Measurements from ENCODE around the gene JTB. TPM values are rescaled to one million over a fixed set of nuclear protein-coding genes. Genes with fewer than 3 reads are reported as not detected.
"Not testable (repeated sequence)": the region's sequence is repeated elsewhere in the genome, so short reads cannot be mapped to it uniquely, and the experiment has no call there.

Gene JTB
- total RNA-seq: 100 to 1,000 TPM; 164 to 255 TPM

DNA sequence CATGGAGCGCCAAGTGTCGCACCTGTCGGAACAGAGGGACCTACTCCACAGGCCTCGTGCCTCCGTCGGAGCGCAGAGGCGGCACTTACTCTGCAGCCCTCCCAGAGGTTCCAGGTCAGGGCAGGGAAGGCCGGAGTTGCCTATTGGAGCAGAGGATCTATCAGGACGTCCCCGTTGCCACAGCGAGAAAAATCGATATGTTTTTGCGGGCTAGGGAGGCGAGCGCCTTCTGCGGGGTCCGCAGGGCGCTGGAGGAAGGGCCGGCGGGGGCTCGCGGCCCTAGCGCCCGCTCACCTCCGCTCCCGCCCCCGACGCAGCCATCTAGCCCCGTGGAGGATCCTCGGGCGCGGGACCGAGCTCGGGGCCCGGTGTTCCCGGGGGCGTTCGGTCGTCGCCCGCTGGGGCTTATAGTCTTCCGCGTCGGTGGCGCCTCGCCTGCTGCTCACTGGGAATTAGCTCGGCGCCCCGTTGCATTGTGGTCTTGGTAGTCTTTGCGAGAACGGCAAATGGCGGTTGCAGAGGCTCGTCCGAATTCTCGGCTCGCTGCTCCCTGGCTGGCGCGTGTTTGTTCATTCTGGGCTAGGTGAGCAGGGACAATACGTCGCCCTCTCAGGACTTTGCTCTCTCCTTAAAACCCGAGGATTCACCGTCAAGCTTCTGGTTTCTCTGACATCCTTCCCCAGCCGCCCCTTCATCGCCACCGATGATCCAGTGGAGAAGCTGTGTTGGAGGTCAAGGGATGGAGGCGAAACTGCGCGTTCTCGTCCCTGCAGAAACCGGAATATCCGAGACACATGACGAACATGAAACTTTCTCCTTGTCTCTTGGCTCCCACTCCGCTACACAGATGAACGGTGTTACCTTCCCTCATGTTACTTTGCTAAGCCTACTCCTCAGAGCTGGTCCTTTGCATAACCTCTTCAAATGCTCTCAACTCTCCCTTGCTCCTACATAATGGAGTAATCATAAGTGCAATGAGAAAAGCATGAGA is at the start of gene JTB:
Gene JTB, minus strand, starts transcription at position 425 of the 991 bp plus-strand sequence. Its CDS starts 422 bp downstream, at position 3.
- peaks cover 11% of the 10 kb centered on the region for H3K36me3 Mint-ChIP-seq
- H3K9me3 Mint-ChIP-seq: no peaks in the 10 kb centered on the region
- peak within 1 kb of the TSS; percentile 99 for H3K4me3 Mint-ChIP-seq
- peak; percentile 84 for DNase-seq (ENCODE audit: low spot score)
- peak within 1 kb of the TSS; percentile 86 to 94 for H3K27ac Mint-ChIP-seq
- H3K27me3 Mint-ChIP-seq: no peaks in the 10 kb centered on the region
- ATAC-seq: peak; percentile 94 to 96
- peaks cover 28 to 32% of the 10 kb centered on the region in 2 donors for H3K4me1 Mint-ChIP-seq (ENCODE audit: low read depth in 2 of 2)

DNA sequence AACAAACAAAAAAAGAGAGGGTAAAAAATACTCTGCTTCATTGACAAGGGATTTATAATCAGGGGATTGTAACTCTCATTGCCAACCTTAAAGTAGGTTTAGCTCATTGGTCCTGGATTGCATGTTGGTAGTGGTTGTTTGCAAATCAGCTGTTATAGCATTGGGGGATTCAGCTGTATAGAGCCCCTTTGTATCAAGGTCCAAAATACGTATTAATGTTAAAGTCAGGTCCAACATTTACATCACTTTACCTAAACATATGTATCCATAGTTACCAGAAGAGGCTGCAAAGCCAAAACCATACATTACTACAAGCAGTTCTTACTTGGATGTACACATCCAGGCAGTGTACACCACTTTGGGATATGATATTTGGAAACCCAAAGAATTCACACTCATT is 42.5 kb upstream of the JTB start:
- no peak for DNase-seq (ENCODE audit: low spot score)
- no peaks in the 10 kb centered on the region for H3K9me3 Mint-ChIP-seq
- no peak overlapping the region for H3K27ac Mint-ChIP-seq
- no peaks in the 10 kb centered on the region for H3K4me1 Mint-ChIP-seq (ENCODE audit: low read depth in 2 of 2)
- no peaks in the 10 kb centered on the region for H3K36me3 Mint-ChIP-seq
- no peaks in the 10 kb centered on the region for H3K27me3 Mint-ChIP-seq
- ATAC-seq: no peak
- H3K4me3 Mint-ChIP-seq: no peak overlapping the region

DNA sequence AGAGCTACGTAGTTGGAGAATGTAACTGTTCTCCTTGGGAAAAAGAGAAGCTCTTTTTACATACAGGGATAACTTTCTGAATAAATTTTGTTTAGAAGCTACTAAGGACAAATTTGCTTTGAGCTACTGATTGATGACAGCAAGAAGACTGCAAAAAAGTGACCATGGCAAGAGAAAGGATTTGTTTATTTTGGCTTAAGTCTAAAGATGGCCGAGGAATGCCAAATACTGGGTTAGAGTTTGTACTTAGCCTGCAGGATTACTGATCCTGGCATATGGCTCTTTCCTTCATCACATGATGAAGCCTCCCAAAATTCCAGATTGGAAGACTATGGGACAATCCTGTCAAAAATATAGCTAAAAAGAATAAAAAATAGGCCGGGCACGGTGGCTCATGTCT is 41.8 kb upstream of the JTB start:
- Mint-ChIP-seq H3K27ac (no peak overlapping the region), H3K36me3 (no peaks in the 10 kb centered on the region), H3K4me3 (no peak overlapping the region), H3K4me1 (ENCODE audit: low read depth in 2 of 2) (peaks cover 0 to 2% of the 10 kb centered on the region in 2 donors), H3K9me3 (no peaks in the 10 kb centered on the region), H3K27me3 (no peaks in the 10 kb centered on the region)
- DNase-seq (ENCODE audit: low spot score): no peak
- no peak for ATAC-seq

DNA sequence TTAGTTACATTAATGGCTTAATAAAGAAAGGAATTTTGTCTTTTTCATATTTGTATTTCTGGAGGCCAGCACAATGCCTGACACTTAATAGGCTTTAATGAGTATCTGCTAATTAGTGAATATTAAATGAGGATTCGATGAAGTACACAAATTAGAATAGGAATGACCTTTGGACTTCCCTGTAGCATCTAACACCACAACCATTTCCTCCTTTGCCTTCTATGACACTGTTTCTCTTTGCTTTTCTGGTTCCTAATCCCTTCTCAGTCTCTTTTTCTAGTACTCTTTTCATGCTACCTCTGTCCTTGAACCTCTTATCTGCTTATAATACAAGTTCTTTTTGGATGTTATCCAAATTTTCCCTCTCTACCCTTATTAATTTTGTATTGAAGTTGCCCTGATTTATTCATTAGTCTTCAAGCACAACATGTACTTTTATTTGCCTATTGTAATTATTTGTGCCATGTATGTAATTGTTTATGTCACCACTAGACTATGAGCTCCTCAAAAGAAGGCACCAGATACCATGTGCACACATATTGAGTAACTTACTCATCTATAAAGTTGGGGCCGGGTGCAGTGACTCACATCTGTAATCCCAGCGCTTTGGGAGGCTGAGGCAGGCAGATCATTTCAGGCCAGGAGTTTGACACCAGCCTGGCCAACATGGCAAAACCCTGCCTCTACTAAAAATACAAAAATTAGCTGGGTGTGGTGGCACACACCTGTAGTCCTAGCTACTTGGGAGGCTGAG is 36.9 kb upstream of the JTB start:
- Mint-ChIP-seq H3K27me3 (no peaks in the 10 kb centered on the region), H3K27ac (no peak overlapping the region), H3K4me3 (no peak overlapping the region), H3K4me1 (ENCODE audit: low read depth in 2 of 2) (peaks cover 0 to 4% of the 10 kb centered on the region in 2 donors), H3K36me3 (no peaks in the 10 kb centered on the region), H3K9me3 (no peaks in the 10 kb centered on the region)
- DNase-seq (ENCODE audit: low spot score): no peak
- ATAC-seq: peak in 1 of 2 donors; percentile 52

DNA sequence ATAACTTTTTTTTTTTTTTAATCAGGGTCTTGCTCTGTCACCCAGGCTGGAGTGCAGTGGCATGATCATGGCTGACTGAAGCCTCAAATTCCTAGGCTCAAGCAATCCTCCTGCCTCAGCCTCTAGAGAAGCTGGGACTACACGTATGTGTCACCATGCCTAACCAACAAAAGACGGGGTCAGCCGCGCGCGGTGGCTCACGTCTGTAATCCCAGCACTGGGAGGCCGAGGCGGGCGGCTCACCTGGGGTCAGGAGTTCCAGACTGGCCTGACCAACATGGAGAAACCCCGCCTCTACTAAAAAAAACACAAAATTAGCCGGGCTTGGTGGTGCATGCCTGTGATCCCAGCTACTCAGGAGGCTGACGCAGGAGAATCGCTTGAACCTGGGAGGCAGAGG is 35.1 kb upstream of the JTB start:
- not testable (repeated sequence) for H3K27ac Mint-ChIP-seq; H3K4me3 Mint-ChIP-seq; H3K4me1 Mint-ChIP-seq (ENCODE audit: low read depth in 2 of 2); H3K9me3 Mint-ChIP-seq; H3K27me3 Mint-ChIP-seq; ATAC-seq; H3K36me3 Mint-ChIP-seq; DNase-seq (ENCODE audit: low spot score)

DNA sequence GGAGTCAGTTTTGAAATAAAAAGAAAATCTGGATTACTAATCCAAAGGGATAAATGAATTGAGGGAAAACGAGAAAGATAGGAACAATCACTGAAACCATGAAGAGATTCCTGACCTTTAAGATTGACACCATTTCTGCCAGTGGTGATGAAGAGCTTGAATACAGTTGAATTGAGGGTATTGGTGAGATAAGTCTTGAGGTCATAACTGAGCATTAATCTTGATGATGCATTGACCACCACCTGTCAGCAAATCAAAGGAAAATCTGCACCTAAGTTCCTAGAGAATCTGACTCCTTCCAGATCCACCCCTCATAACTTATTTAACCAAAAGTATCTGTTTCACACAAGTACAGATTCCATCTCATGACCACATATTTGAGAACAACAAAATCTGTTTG is 34.7 kb upstream of the JTB start:
- H3K27me3 Mint-ChIP-seq: no peaks in the 10 kb centered on the region
- ATAC-seq: no peak
- peaks cover 0 to 4% of the 10 kb centered on the region in 2 donors for H3K4me1 Mint-ChIP-seq (ENCODE audit: low read depth in 2 of 2)
- H3K4me3 Mint-ChIP-seq: no peak overlapping the region
- no peaks in the 10 kb centered on the region for H3K9me3 Mint-ChIP-seq
- H3K36me3 Mint-ChIP-seq: no peaks in the 10 kb centered on the region
- DNase-seq (ENCODE audit: low spot score): no peak
- no peak overlapping the region for H3K27ac Mint-ChIP-seq

DNA sequence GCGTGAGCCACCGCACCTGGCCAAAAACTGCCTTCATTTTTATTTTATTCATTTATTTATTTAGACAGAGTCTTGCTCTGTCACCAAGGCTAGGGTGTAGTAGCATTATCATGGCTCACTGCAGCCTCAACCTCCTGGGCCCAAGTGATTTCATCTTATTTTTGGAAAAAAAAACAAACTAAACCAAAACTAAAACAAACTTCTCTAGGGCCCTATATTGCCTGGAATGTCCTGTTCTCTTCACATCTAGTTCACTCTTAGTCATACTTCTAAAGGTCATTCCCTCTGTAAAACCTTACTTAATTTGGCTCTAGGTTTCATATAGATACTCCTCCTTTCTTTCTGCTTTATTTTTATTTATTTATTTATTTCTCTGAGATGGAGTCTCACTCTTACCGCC is 28.7 kb upstream of the JTB start:
- Mint-ChIP-seq H3K4me1 (ENCODE audit: low read depth in 2 of 2) (no peaks in the 10 kb centered on the region), H3K4me3 (no peak overlapping the region), H3K27ac (no peak overlapping the region), H3K27me3 (no peaks in the 10 kb centered on the region), H3K9me3 (no peaks in the 10 kb centered on the region), H3K36me3 (no peaks in the 10 kb centered on the region)
- no peak for ATAC-seq
- DNase-seq (ENCODE audit: low spot score): no peak

DNA sequence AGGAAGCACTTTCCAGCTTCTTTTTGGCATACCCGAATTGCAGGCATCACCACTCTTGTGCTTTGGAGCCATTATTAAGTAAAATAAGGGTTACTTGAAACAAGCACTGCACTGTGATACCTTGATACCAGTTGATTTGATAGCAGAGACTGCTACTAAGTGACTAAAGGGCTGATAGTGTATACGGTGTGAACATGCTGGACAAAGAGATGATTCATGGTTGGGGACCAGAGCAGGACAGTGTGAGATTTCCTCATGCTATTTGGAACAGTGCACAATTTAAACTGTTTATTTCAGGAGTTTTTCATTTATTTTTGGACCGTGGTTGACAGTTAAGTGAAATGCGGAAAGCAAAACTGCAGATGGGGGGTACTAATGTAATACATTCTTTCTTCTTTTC is 22.9 kb upstream of the JTB start:
- Mint-ChIP-seq H3K27ac (no peak overlapping the region), H3K9me3 (no peaks in the 10 kb centered on the region), H3K27me3 (no peaks in the 10 kb centered on the region), H3K4me1 (ENCODE audit: low read depth in 2 of 2) (peaks cover 4% of the 10 kb centered on the region in 2 donors), H3K4me3 (no peak overlapping the region), H3K36me3 (peaks cover 4% of the 10 kb centered on the region)
- no peak for DNase-seq (ENCODE audit: low spot score)
- ATAC-seq: no peak

DNA sequence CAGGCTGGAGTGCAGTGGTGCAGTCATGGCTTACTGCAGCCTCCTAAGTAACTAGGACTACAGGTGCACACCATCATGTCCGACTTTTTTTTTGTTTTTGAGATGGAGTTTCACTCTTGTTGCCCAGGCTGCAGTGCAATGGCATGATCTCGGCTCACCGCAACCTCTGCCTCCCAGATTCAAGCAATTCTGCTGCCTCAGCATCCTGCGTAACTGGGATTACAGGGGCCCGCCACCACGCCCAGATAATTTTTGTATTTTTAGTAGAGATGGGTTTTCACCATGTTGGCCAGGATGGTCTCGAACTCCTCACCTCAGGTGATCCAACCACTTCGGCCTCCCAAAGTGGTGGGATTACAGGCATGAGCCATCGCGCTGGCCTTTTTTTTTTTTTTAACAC is 19.4 kb upstream of the JTB start:
- not testable (repeated sequence) for ATAC-seq; H3K9me3 Mint-ChIP-seq; H3K27ac Mint-ChIP-seq; DNase-seq (ENCODE audit: low spot score); H3K4me3 Mint-ChIP-seq; H3K27me3 Mint-ChIP-seq
- Mint-ChIP-seq H3K36me3 (peaks cover 15% of the 10 kb centered on the region), H3K4me1 (ENCODE audit: low read depth in 2 of 2) (peaks cover 14 to 17% of the 10 kb centered on the region in 2 donors)

DNA sequence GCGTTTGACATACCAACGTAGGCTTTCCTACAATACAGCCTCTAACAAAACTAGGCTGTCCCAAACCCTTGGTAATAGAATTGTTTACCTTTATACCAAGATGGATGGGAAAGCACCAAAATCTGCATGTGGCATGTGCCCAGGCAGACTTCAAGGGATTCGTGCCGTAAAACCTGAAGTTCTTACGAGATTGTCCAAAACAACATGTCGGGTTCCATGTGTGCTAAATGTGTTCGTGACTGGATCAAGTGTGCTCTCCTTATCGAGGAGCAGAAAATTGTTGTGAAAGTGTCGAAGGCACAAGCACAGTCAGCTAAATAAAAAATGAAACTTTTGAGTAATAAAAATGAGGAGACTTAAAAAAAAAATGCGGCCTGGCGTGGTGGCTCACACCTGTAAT is 18.2 kb upstream of the JTB start:
- no peak for ATAC-seq
- DNase-seq (ENCODE audit: low spot score): no peak
- Mint-ChIP-seq H3K4me3 (no peak overlapping the region), H3K27me3 (no peaks in the 10 kb centered on the region), H3K4me1 (ENCODE audit: low read depth in 2 of 2) (peaks cover 23 to 25% of the 10 kb centered on the region in 2 donors), H3K9me3 (no peaks in the 10 kb centered on the region), H3K27ac (no peak overlapping the region), H3K36me3 (peaks cover 24% of the 10 kb centered on the region)

DNA sequence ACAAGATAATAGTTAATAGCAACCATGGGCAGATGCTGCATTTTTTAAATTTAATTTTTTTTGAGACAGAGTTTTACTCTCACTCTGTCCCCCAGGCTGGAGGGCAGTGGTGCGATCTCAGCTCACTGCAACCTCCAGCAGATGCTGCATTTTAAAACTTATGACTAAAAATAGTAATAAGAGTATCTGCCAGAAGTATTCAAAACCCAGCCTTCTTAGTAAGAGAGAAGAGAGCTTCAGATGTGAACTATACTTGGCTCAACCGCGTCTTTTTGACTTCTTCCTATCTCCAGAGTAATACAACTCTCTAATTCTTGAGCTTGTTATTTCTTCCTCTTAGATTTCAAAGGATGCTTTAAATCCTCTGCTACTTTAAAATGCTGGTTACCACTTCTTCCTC is 17.7 kb upstream of the JTB start:
- Mint-ChIP-seq H3K27me3 (no peaks in the 10 kb centered on the region), H3K36me3 (peaks cover 24% of the 10 kb centered on the region), H3K4me3 (no peak overlapping the region), H3K27ac (no peak overlapping the region), H3K4me1 (ENCODE audit: low read depth in 2 of 2) (peaks cover 28 to 30% of the 10 kb centered on the region in 2 donors), H3K9me3 (peaks cover 2% of the 10 kb centered on the region)
- DNase-seq (ENCODE audit: low spot score) (no peak), ATAC-seq (no peak)

DNA sequence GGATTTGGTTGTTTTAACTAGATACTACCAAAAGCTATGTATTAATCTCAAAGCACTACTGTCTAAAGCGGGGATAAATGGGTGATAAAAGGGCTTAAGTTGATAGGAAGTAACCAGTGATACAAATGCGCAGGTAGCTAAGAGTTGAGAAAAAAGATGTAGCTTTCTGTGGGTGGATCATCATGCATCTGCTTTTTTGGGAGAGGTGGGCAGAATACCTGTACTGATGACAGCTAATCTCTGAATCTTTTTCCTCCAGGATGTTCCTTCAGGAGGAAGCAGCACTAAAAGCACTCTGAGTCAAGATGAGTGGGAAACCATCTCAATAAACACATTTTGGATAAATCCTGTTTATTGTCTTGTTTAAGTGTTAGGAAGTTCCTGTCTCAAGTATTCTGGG is 14.3 kb upstream of the JTB start:
- no peak for DNase-seq (ENCODE audit: low spot score)
- Mint-ChIP-seq H3K4me1 (ENCODE audit: low read depth in 2 of 2) (peaks cover 36 to 39% of the 10 kb centered on the region in 2 donors), H3K36me3 (peaks cover 24% of the 10 kb centered on the region), H3K4me3 (peak overlapping the region; percentile 95), H3K27me3 (no peaks in the 10 kb centered on the region), H3K27ac (peak overlapping the region; percentile 95 to 98), H3K9me3 (peaks cover 2% of the 10 kb centered on the region)
- no peak for ATAC-seq

DNA sequence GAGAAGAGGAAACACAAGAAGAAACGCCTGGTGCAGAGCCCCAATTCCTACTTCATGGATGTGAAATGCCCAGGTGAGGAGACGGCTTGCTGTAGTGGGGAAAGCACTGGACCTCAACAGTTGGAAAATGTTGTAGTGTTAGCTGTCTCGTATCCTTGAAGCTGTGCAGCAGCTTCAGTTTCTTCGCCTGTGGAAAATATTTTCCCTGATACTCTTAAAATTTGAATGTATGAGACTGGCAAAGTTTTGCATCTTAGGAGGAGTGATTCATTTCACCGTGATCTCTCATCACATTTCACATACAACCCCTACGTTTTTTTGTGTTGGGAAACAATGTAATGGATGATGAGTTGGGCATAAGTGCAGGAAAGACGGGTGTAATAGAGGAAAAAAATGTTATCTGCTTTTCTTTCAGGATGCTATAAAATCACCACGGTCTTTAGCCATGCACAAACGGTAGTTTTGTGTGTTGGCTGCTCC is 13.7 kb upstream of the JTB start:
- Mint-ChIP-seq H3K4me1 (ENCODE audit: low read depth in 2 of 2) (peaks cover 42 to 45% of the 10 kb centered on the region in 2 donors), H3K27ac (peak overlapping the region; percentile 95 to 98), H3K4me3 (peak overlapping the region; percentile 95), H3K36me3 (peaks cover 24% of the 10 kb centered on the region), H3K9me3 (peaks cover 2% of the 10 kb centered on the region), H3K27me3 (no peaks in the 10 kb centered on the region)
- no peak for DNase-seq (ENCODE audit: low spot score)
- ATAC-seq: no peak
